HG02943 (cell line): Measurements from ENCODE around the gene TSNAXIP1.
A peak's percentile ranks its signal among the peaks of the same experiment; 100 is the strongest.
"Not testable (repeated sequence)": the region's sequence is repeated elsewhere in the genome, so short reads cannot be mapped to it uniquely, and the experiment has no call there.

Experiments
- ATAC-seq: cut with Tn5 transposase; IDR thresholded peaks from one replicate; pipeline ENCODE4 v1.9.1; 2021; ENCODE audit warnings: mild to moderate bottlenecking, low read depth, moderate library complexity; ENCODE audit not compliant: unreplicated experiment

The TSNAXIP1 gene

GRCh38 chr16:67833030-67833414 is 26.3 kb downstream of the TSNAXIP1 start:
- no peak for ATAC-seq

DNA sequence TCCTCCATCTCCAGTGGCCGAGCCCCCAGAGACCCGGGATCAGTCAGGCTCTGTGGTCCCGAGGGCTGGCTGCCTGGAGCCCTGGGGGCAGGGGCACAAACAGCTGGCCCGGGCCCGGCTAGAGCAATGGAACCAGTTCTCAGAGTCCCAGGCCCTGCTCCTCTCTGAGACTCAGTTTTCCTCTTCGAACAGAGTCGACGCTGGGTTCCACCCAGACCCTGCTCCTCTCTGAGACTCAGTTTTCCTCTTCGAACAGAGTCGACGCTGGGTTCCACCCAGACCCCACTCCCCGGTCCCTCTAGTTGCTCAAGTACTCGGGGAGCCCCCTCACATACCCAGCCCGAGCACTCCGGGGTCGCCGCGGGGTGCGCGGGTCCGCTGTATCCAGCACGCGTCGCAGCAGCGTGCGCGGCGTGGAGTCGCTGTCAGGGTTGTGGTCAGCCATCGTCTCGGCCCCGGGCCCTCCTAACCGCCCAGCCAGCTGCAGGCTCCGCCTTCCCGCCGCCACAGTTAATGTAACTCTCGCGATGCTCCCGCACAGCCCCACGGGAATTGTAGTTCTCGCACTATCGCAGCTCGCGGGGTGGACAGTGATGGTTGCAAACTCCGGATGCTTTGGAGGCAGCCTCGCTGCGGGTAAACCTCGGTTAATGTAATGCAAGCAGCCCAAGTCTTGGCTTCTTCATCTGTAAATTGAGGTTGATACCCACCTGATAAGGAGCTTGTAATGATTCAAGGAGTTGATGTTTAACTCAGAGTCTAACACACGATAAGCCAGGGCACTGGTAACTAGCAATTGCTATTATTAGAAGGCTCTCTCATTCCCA is 26.9 kb downstream of the TSNAXIP1 start:
- peak; percentile 98 for ATAC-seq

DNA sequence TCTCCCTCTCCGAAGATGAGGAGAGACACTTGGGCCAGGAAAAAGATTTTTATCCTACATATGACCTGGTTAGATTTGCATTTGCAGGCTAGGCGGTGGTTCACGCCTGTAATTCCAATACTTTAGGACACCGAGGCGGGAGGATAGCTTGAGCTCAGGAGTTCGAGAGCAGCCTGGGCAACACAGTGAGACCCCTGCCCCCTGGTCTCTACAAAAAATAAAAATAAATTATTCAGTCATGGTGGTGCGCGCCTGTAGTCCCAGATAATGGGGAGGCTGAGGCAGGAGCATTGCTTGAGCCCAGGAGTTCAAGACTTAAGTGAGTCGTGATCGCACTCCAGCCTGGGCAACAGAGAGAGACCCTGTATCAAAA is 27.5 kb downstream of the TSNAXIP1 start:
- ATAC-seq: no peak

DNA sequence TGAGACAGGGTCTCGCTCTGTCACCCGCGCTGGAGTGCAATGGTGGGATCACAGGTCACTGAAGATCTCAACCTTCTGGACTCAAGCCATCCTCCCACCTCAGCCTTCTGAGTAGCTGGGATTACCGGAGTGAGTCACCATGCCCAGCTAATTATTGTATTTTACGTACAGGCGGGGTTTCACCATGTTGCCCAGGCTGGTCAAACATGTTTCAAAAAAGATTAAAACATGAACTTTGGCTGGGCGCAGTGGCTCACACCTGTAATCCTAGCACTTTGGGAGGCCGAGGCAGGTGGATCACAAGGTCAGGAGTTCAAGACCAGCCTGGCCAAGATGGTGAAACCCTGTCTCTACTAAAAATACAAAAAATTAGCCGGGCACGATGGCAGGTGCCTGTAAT is 30.5 kb downstream of the TSNAXIP1 start:
- ATAC-seq: not testable (repeated sequence)

GRCh38 chr16:67837811-67838210 is 31.1 kb downstream of the TSNAXIP1 start:
- no peak for ATAC-seq

DNA sequence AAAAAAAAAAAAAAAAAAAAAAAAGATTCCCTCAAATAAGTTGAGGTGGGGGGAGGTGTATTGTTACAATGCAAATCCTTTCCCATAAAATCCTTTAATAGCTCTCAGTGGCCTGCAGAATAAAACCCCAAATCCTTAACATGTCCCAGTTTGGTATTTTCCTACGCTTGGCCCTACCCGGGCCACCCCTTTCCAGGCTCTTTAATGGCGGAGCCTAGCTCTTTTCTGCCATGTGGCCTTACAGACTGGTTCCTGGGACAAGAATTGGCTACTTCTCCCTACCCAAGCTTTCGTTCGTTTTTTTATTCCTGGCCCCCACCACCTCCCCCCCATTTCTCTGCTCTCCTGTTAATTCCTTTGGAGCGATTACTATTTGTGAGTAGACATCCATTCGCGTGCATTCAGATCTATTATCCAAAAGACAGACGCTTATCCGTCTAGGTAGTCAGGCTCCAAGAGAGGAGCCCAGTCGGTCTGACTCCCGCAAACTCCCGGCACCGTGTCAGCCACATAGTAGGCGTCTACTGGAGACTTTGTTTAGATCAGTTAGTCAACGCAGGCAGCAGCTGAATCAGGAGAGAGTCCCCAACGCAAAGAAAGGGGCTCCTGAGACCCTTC is 34.6 kb downstream of the TSNAXIP1 start:
- ATAC-seq: no peak

GRCh38 chr16:67841816-67842508 is 35.3 kb downstream of the TSNAXIP1 start, which contains the start of gene THAP11:
TSS of gene THAP11 (plus strand) at chr16:67842320. CDS start at chr16:67842555, 235 bp downstream.
- peak; percentile 51 for ATAC-seq

GRCh38 chr16:67842509-67843342 is 36.0 kb downstream of the TSNAXIP1 start:
- ATAC-seq: peak; percentile 9

GRCh38 chr16:67843343-67843765 is 36.7 kb downstream of the TSNAXIP1 start:
- no peak for ATAC-seq

DNA sequence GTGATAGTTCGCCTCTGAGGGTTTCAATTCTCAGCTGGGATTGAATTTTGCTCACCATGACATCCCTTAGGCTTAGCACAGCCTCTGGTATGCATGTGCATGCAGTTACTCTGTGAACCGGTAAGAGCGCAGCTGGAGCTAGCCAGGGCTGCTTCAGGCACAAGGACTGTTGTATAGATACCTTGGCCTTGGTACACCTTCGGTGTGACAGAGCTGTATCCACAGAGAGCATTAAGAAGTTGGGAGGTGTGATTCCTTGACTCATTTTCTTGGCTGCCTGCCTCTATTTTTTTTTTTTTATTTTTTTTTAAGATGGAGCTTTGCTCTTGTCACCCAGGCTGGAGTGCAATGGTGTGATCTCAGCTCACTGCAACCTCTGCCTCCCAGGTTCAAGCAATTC is 37.8 kb downstream of the TSNAXIP1 start:
- ATAC-seq: no peak

DNA sequence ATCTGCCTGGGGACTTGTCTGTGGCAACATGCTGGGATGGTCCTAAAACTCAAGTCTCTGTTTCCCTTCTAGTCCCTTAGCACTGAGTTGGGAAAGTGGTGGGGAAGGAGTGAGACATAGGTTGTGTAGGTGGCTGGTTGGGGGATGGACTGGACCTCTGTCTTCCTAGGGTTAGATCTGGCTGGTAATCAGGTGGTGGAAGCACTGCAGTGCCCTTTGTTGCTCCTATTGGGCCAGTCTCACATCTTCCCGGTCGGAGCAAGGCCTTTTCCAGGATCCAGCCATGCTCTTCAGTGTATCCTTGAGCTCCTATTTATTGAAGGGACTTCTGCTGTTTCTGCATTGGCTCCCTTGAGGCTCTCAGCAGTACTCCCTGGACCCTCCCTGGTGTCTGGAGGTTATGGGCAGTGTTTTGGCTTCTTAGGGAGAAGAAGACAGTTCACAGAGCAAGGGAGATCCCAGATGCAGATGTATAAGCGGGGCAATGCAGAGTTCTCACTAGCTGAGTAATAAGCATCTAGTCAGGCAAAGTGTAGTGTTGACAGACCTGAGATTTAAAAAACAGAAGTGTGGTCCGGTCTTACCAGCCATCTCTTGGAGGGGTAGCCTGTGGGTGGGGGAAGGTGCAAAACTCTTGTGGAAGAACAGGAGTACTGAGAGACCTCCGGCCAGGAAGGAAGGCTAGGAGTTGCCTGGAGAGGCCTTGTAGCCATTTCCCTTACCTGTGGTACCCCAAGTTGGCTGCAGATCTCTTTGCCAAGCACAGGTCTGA is 38.8 kb downstream of the TSNAXIP1 start:
- no peak for ATAC-seq

- ATAC-seq: no peak
Measured at GRCh38 chr16:67846063-67846319, 39.3 kb downstream of the TSNAXIP1 start.

GRCh38 chr16:67846320-67847063 is 39.8 kb downstream of the TSNAXIP1 start, which contains the start of gene NUTF2:
TSS of gene NUTF2 (plus strand) at chr16:67846933. CDS start at chr16:67865131, 18,198 bp downstream.
- peak; percentile 45 for ATAC-seq

- peak; percentile 33 for ATAC-seq
Measured at GRCh38 chr16:67847064-67847861, 40.6 kb downstream of the TSNAXIP1 start, which contains the start of gene CENPT. TSS of gene CENPT (minus strand) at chr16:67847693. CDS start at chr16:67833859, 13,834 bp downstream.

GRCh38 chr16:67848118-67848517 is 41.4 kb downstream of the TSNAXIP1 start:
- ATAC-seq: no peak

GRCh38 chr16:67853670-67854069 is 47.0 kb downstream of the TSNAXIP1 start:
- no peak for ATAC-seq

GRCh38 chr16:67855789-67856188 is 49.1 kb downstream of the TSNAXIP1 start:
- ATAC-seq: no peak

- ATAC-seq: no peak
Measured at GRCh38 chr16:67856927-67857546, 50.3 kb downstream of the TSNAXIP1 start.
